GM21737 (cell line): ENCODE measurements around the gene KYAT1.

Source experiments
- ATAC-seq: cut with Tn5 transposase; IDR thresholded peaks from one replicate; pipeline ENCODE4 v1.9.1; 2021; ENCODE audit warnings: mild to moderate bottlenecking, moderate library complexity; ENCODE audit not compliant: unreplicated experiment

Gene KYAT1

DNA sequence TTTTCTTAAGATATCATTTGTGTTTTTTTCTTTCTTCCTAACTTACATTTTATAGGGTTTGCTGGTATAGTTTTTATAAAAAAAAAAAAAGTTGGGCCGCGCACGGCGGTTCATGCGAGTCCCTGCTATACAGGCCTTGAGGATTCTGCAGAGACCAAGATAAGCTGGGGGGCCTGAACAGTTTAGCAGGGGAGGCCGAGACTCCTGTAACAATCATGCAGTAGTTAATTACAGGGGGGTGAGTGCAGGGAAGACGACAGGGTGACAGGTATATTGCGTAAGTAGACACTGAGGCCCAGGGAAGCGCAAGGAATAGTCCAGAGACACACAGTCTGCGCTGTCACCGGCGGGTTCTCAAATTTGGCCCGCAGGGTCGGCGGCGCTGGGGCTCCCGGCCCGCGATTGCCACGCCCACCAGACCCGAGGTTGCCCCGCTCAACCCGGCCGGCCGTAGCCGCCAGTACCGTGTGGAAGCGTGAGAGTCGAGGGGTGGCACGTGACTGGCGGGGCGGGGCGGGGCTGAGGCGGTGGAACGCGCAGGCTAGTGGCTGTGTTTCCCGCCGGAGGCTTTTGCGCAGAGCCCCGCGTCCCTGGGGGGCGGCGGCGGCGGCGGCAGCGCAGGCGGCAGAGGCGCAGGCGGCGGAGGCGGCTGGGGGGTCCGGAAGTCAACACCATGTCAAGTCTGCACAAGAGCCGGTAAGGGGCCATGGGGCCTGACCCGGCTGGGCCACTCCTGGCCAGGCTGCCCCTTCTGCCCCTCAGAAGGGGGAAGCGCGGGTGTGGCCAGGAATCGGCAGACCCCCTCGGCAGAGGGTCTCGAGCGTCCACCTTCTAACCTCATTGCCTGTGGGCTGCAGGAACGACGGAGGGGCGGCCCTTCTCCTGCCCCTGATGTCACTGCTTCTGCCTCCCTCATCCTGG lies 94.8 kb downstream of the KYAT1 start, which contains the start of gene TBC1D13:
TBC1D13 (plus strand) TSS at position 573 of the 921 bp plus-strand sequence; CDS start at position 674, 101 bp downstream.
- peak; percentile 88 for ATAC-seq

DNA sequence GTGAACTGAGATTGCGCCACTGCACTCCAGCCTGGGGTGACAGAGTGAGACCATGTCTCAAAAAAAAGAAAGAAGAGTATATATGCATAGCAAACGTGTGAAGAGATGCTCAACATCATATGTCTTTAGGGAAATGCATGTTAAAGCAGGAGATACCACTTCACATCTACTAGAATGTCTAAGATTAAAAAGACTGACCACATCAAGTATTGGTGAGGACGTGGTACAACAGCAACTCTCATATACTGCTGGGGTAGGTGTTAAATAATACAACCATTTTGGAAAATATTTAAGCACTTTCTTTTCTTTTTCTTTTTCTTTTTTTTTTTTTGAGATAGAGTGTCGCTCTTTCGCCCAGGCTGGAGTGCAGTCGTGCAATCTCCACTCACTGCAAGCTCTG lies 96.3 kb downstream of the KYAT1 start:
- no peak for ATAC-seq
